Epithelial cell of esophagus (primary cell): ENCODE measurements around the gene CDHR3.

Experiments used
- DNase-seq: peaks from one replicate; pipeline ENCODE4 v3.0.0; 2010; ENCODE audit warnings: low read depth
- H3K4me3 ChIP-seq: 2 replicates; pipeline ENCODE4 v1.5.1; 2011; ENCODE audit warnings: mild to moderate bottlenecking, low read length, control low read depth
- CTCF ChIP-seq: IDR thresholded peaks from 2 replicates; pipeline ENCODE4 v1.5.1; 2011; ENCODE audit warnings: low read depth, mild to moderate bottlenecking, low read length, control low read depth, inconsistent platforms; ENCODE audit not compliant: insufficient read depth; ENCODE audit errors: missing control alignments

CDHR3 gene

DNA sequence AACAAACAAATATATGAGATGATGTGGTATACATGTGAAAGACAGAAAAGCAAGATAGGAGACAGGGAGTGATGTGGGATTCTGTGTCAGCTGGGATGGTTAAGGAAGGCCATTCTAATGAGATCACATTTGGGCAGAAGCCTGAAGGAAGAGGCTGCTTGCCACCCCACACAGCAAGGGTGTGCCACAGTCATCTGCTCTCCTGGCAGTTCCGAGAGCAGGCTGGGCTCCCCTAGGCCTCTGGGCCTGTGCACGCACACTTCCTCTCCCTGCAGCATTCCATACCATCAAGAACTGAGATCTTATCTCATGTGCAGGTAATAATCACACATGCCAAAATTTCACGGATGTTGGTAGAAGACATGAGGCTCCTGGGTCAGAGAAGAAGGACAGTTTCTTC is 105.9 kb downstream of the CDHR3 start:
- DNase-seq: peak; percentile 79
- H3K4me3 ChIP-seq: no peak overlapping the region
- TF ChIP-seq CTCF: no peak

DNA sequence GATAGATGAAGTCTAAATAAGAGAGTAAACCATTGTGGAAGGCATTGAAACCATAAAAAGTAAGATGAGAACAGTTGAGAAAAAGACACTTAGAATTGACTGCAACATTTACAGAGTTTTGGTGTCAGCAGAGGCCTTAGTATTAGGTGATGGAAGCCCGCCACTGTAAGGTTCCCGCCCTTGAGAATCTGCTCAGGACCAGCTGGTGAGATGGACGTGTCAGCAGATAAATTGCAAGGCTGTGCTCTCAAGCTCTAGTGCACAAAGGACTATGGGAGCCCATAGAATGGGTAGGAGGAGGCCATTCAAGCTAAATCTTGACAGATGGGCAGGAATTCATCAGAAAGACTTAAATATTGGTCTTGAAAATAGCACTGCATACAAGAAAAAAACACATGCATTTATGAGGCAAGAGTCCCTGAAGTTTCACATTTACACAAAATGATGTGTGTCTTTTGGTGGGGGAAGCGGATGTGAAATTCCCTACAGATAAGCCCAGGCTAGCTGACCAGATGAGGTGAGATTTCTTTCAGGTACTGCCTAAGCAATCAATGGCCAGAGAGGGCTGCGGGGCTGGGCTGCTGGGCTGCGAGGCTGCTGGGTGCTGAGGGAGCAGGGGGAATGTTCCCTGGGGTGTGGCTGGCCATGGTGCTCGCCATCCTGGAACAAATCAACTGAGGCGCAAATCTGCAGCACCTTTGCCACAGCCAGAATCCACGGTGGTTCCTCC is 106.6 kb downstream of the CDHR3 start:
- DNase-seq: no peak
- no peak for TF ChIP-seq CTCF
- H3K4me3 ChIP-seq: no peak overlapping the region

DNA sequence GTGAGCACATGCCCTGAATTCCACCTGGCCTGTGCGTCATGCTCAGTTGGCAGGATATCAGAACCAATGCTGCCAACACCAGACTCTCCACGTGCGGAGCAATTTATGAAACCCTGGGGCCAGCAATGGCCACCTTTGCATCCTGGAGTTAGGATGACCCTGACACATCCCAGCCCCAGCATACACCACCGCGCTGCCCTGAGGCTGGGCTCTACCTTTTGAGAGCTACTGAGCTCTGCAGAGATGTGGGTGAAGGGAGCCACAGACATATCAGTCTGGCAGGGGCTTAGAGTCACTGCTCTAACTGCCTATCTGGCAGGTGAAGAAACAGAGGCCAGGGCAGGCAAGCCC is 107.1 kb downstream of the CDHR3 start:
- TF ChIP-seq CTCF: no peak
- peak; percentile 84 for DNase-seq
- no peak overlapping the region for H3K4me3 ChIP-seq

DNA sequence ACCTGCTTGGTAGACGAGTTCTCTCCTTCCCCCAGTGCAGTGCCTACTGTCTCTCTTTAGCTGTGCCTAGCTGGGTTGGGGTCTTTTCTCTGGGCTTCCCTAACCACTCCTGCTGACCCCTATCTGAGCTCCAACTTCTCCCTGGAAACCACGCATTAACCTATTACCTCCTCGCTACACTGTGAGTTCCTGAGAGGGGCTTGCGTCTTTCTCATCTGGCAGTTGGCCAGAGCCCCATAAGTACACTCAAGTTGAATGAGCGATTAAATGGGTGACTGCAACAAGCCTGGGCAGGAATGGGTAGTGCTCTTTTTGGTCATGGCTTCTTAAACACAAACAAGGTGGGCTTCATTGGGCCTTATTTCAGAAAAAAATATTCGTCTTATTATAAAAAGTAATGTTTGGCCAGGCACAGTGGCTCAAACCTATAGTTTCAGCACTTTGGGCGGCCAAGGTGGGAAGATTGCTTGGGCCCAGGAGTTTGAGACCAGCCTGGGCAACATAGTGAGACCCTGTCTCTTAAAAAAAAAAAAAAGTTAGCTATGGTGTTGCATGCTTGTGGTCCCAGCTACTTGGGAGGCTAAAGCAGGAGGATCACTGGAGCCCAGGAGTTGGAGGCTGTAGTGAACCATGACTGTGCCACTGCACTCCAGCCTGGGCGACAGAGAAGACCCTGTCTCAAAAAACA is 107.6 kb downstream of the CDHR3 start:
- DNase-seq: peak; percentile 45
- H3K4me3 ChIP-seq: no peak overlapping the region

DNA sequence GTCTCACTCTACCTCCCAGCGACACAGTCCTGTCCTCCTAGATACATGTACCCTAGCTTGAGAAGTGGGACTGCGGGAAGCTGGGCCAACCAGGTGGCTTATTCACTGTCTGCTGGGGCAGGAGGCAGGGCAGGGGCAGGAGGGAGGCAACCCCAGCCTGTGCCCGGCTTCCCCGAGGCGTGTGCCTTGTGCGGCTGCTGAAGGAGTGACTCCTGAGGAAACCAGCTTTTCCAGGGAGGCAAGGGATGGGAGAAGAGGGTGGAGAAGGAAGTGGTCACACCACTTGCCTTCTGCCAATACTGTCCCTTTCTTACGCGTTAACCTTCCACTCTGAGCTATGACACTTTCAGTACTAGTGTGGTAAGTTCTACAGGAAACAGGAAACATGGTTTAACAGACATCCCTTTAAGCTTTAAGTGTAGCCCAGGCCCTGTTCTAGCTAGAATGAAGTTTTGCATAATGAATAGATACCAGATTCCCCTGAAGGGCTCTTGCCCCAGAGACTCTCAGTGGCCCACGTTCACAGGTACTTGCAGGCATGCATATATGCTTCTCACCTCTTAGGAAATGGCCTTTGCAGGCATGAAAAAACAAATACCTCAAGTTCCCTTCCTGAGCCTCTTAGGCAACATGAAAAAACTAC is 108.4 kb downstream of the CDHR3 start:
- no peak for TF ChIP-seq CTCF
- H3K4me3 ChIP-seq: no peak overlapping the region
- peak; percentile 95 for DNase-seq

More for the DNA sequence above, 107.6 kb downstream of the CDHR3 start:
- no peak for TF ChIP-seq CTCF

DNA sequence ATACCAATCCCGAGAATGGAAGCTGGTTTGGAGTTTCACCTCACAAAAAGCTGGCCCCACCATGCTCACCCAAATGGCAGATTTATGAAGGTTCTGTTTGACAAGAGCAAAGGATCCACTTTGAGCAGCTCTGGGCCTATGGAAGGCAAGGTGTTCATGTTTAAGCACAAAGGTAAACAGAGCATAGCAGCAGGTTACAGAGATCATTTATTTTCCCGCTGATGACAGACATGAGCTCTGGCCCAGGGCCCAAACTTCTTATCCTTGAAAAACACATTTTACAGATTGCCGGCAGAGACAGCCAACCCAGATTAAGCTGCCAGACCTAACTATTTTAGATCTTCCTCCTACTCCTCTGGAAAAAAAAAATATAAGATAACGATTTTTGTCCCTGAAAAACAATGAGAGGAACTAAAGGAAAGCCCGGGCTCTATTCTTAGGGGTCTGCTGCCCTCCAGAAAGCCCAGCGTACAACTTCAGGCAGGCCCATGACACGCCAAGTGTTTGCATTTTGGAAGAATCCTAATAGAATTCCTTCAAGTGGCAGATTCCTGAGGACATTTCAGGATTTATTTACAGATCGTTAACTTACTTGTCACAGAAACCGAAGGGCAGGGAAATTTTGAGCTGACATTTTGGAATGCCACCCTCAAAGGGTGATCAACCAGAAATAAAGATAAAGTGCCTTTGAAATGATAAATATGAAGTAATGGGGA is 109.1 kb downstream of the CDHR3 start:
- no peak overlapping the region for H3K4me3 ChIP-seq
- peak; percentile 69 for DNase-seq
- no peak for TF ChIP-seq CTCF
